Sigmoid colon (tissue), 4 donors: ENCODE measurements around the gene FRY.

Experiments
- CTCF ChIP-seq, 4 experiments: fragments of 450-650 bp in 3 of 4; fragments of 200-600 bp in 1 of 4; IDR thresholded peaks; one replicate each; pipeline ENCODE4 v1.5.1; 2016 to 2019; ENCODE audit warnings: antibody characterized with exemption in 4 of 4, mild to moderate bottlenecking in 3 of 4, moderate library complexity in 2 of 4
- POLR2AphosphoS5 ChIP-seq, 4 donors: sonication (generic); formaldehyde crosslinking; IDR thresholded peaks; one replicate each; pipeline ENCODE4 v1.6.1; 2017; ENCODE audit warnings: antibody characterized with exemption in 4 of 4

DNA sequence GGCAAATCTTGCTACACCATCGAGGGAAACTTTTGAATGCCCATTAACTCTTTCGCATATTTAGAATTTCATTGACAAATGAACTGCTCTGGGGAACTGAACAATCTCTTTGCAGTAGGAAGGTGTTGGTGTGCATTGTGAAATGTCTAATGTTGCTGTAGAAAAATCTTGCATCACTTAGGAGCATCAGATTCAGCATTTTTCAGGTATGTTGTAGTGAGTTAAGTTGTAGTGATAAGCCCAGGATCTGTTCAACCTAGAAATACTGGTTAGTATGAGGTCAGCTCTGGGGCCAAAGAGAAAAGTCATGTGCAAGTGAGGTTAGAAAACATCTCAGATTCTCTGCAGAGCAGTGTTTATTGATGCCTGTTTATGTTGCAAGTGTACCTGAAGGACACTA is 4.1 kb downstream of the FRY start:
- TF ChIP-seq CTCF (IDR thresholded peaks at IDR 0.05) = no peak
- no peak for TF ChIP-seq POLR2AphosphoS5 (IDR thresholded peaks at IDR 0.05)
